ENCODE results near the gene ADAMTSL1.

The ADAMTSL1 gene

GRCh38 chr9:18490641-18491370, 16.9 kb downstream of the ADAMTSL1 start:
- TF ChIP-seq CTCF (IDR thresholded peaks at IDR 0.05; ENCODE audit: low read depth, low read length, missing control alignments), result no peak
- peak overlapping the region; percentile 20 for H3K4me3 ChIP-seq (ENCODE audit: low read depth, low read length)
- in situ Hi-C loops (cut with HindIII; ENCODE audit: low sequenced_read_pairs), result no loop called here
- peak; percentile 99 for DNase-seq (ENCODE audit: low read depth)

- DNase-seq (ENCODE audit: low read depth), result no peak
- no peak overlapping the region for H3K4me3 ChIP-seq (ENCODE audit: low read depth, low read length)
- no peak for TF ChIP-seq CTCF (IDR thresholded peaks at IDR 0.05; ENCODE audit: low read depth, low read length, missing control alignments)
- in situ Hi-C loops (cut with HindIII; ENCODE audit: low sequenced_read_pairs), result no loop called here
These were observed 18.7 kb downstream of the ADAMTSL1 start for GRCh38 chr9:18492612-18493011.

GRCh38 chr9:18493451-18493993, 19.6 kb downstream of the ADAMTSL1 start:
- no peak for DNase-seq (ENCODE audit: low read depth)
- TF ChIP-seq CTCF (IDR thresholded peaks at IDR 0.05; ENCODE audit: low read depth, low read length, missing control alignments), result no peak
- no peak overlapping the region for H3K4me3 ChIP-seq (ENCODE audit: low read depth, low read length)
- in situ Hi-C loops (cut with HindIII; ENCODE audit: low sequenced_read_pairs), result no loop called here

- TF ChIP-seq CTCF (IDR thresholded peaks at IDR 0.05; ENCODE audit: low read depth, low read length, missing control alignments), result no peak
- no peak for DNase-seq (ENCODE audit: low read depth)
- in situ Hi-C loops (cut with HindIII; ENCODE audit: low sequenced_read_pairs), result no loop called here
These were observed 21.1 kb downstream of the ADAMTSL1 start for GRCh38 chr9:18495065-18495464.

GRCh38 chr9:18496256-18497000, 22.5 kb downstream of the ADAMTSL1 start:
- in situ Hi-C loops (cut with HindIII; ENCODE audit: low sequenced_read_pairs), result no loop called here
- H3K4me3 ChIP-seq (ENCODE audit: low read depth, low read length), result no peak overlapping the region
- TF ChIP-seq CTCF (IDR thresholded peaks at IDR 0.05; ENCODE audit: low read depth, low read length, missing control alignments), result no peak
- no peak for DNase-seq (ENCODE audit: low read depth)

More at GRCh38 chr9:18495065-18495464, 21.1 kb downstream of the ADAMTSL1 start:
- no peak overlapping the region for H3K4me3 ChIP-seq (ENCODE audit: low read depth, low read length)

GRCh38 chr9:18499062-18499461, 25.1 kb downstream of the ADAMTSL1 start:
- DNase-seq (ENCODE audit: low read depth), result no peak
- no peak overlapping the region for H3K4me3 ChIP-seq (ENCODE audit: low read depth, low read length)
- TF ChIP-seq CTCF (IDR thresholded peaks at IDR 0.05; ENCODE audit: low read depth, low read length, missing control alignments), result no peak
- in situ Hi-C loops (cut with HindIII; ENCODE audit: low sequenced_read_pairs), result no loop called here
